T follicular helper cell (primary cell): Measurements from ENCODE around the gene NUDT3.
"Not testable (repeated sequence)": the region's sequence is repeated elsewhere in the genome, so short reads cannot be mapped to it uniquely, and the experiment has no call there.

Source experiments
- DNase-seq: peaks from one replicate; pipeline ENCODE4 v3.0.0-alpha.2; 2020; ENCODE audit warnings: low read depth

Gene NUDT3

DNA sequence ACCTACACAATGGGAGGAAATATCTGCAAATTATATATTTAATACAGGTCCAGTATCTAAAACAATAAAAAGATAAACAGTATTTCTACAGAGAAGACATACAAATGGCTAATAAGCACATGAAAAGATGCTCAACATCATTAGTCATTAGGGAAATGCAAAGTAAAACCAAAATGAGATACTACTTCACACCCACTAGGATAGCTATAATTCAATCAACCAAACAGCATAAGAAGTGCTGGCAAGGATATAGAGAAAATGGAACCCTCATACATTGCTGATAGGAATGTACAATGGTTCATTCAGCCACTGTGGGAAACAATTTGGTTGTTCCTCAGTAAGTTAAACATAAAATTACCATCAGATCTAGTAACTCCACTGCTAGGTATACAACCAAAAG lies 48.7 kb downstream of the NUDT3 start:
- DNase-seq: no peak

GRCh38 chr6:34342247-34342646 lies 50.2 kb downstream of the NUDT3 start:
- no peak for DNase-seq

- DNase-seq: no peak
These were observed 50.9 kb downstream of the NUDT3 start for GRCh38 chr6:34341481-34341971.

DNA sequence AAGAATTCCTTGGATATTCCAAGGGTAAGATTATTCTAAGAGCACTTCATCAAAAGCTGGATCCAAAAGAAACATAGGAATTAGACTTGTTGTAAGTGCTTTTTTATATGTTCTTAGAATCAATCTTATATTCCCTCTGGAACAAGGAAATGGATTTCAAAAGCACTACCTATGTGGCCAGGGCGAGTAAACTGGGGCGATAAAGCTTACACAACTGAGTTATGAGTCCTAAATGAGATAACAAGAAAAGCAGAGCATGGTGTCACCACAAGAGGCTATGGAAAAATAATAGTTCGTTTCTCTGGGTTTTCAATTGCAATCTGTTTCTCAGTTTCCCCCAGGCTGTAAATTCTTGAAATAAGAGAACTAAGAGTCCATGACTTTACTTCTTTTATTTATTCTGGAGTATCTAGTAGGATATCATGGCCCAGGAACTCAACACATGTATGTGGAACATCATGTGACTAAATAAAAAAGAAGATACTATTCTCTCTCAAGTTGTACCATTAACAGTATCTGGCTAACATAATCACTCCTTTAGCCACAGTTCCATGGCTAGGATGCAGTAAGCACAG lies 51.5 kb downstream of the NUDT3 start:
- DNase-seq: no peak

GRCh38 chr6:34340394-34340793 lies 52.1 kb downstream of the NUDT3 start:
- DNase-seq: no peak

GRCh38 chr6:34339971-34340370 lies 52.5 kb downstream of the NUDT3 start:
- DNase-seq: no peak

- DNase-seq: no peak
These were observed 53.0 kb downstream of the NUDT3 start for GRCh38 chr6:34339432-34339831.

- no peak for DNase-seq
These were observed 53.7 kb downstream of the NUDT3 start for GRCh38 chr6:34338811-34339210.

GRCh38 chr6:34338377-34338776 lies 54.1 kb downstream of the NUDT3 start:
- no peak for DNase-seq

- DNase-seq: no peak
These were observed 57.6 kb downstream of the NUDT3 start for GRCh38 chr6:34334796-34335416.

- no peak for DNase-seq
These were observed 58.6 kb downstream of the NUDT3 start for GRCh38 chr6:34333858-34334257.

DNA sequence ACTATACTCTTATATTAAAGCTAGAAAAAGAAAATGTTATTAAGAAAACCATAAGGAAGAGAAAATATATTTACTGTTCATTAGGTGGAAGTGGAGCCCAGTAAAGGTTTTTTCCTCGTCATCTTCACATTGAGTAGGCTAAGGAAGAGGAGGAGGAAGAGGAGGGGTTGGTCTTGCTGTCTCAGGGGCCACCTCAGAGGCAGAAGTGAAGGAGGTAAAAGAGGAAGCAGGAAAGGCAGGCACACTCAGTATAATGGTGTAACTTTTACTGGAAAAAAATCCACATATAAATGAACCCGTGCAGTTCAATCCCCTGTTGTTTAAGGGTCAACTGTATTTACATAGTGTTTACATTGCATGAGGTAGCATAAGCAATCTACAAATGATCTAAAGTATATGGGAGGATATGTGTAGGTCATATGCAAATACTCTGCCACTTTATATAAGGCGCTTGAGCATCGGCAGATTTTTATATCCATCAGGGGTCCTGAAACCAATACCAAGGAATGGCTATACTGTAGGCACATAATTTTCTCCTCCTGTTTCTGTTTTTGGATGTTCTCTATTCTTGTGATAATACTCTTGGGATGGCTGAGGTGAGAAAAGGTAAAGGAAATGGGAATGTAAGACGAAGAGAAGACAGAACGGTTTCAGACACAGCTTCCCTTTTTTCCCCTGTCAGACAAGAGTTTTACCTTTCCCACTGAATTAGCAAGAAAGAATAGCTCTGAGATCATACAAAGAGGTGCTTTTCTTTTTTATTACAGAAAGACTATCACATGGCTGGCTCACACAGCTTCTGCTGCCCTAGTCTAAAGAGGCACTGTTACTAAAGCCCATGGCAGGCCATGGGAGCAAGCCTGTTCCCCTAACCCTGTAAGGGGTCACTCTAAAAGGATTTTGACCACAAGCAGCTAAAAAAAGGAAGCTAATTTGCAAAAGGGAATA lies 59.9 kb downstream of the NUDT3 start:
- no peak for DNase-seq

GRCh38 chr6:34331371-34332050 lies 61.0 kb downstream of the NUDT3 start:
- DNase-seq: no peak

DNA sequence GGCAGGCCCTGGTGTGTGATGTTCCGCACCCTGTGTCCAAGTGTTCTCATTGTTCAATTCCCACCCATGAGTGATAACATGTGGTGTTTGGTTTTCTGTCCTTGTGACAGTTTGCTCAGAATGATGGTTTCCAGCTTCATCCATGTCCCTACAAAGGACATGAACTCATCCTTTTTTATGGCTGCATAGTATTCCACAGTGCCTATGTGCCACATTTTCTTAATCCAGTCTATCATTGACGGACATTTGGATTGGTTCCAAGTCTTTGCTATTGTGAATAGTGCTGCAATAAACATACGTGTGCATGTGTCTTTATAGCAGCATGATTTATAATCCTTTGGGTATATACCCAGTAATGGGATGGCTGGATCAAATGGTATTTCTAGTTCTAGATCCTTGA lies 62.7 kb downstream of the NUDT3 start:
- DNase-seq: not testable (repeated sequence)

DNA sequence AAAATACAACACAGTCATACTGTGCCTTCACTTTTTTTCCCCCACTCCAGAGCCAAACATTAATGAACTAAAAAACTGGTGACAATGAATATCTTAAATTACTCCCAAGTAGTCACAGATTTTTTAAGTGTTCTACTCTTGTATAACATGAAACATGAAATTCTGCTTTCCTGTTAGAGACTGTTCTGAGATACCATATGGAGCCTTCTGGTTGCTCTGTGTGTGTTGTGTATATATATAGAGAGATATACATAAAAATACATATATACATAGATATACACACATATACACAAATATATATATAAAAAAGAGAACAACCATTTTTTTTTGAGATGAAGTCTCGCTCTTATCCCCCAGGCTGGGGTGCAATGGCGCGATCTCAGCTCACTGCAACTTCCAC lies 63.5 kb downstream of the NUDT3 start:
- DNase-seq: no peak

GRCh38 chr6:34327313-34328205 lies 64.9 kb downstream of the NUDT3 start:
- not testable (repeated sequence) for DNase-seq

DNA sequence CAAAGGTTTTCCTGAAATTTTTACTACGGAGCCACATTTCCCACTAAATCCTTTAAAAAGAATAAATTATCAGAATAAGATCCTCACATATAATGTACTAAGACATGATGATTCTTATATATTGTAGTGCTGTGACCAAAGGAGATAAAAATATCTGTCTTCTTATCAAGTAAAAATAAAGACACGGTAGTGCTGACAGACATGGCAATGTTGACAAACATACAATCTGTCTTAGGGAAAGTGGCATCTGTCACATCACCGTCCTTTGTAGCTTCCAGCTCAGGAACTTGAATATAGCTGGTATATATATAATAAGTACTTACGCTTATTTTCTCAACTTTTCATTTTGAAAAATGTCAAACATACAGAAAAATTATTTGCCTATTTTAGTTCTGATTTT lies 66.8 kb downstream of the NUDT3 start:
- no peak for DNase-seq

DNA sequence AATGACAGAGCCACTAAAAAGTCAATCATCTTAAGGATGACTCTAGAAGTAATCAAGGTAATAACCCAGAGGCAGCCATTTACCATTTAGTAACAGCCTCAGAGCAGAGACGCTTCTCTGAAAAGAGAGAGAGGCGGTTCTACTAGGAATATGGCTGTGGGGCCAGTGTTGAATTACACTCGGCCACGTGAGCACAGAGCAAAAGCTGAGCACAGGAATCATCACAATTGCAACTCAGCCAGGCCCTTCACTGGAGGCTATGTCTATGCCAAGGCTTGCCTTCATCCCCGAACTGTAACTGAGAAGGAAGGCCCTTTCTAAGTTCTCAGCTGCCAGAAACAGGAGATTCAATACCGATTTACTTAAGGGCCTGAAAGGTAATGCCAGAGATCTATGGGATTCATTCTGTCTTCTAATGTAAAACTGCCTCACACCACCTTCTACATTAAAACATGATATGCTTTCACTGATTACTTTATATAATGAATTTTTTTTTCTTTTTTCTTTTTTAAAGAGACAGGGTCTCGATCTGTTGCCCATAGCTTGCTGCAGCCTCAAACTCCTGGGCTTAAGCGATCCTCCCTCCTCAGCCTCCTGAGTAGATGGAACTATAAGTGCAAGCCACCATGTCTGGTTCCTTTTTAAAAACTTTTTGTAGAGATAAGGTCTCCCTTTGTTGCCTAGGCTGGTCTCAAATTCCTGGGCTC lies 67.6 kb downstream of the NUDT3 start:
- DNase-seq: no peak

GRCh38 chr6:34324221-34324620 lies 68.2 kb downstream of the NUDT3 start:
- DNase-seq: not testable (repeated sequence)

DNA sequence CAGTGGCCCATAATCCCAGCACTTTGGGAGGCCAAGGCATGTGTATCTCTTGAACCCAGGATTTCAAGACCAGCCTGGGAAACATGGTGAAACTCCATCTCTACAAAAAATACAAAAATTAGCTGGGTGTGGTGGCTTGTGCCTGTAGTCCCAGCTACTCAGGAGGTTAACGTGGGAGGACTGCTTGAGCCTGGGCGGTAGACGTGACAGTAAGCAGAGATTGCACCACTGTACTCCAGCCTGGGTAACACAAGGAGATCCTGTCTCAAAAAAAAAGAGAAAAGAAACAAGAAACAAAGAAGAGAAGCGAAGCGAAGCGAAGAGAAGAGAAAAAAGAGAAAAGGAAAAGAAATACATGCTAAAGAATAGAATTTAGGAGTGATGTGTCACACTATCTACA lies 69.2 kb downstream of the NUDT3 start:
- DNase-seq: no peak

GRCh38 chr6:34322732-34323131 lies 69.7 kb downstream of the NUDT3 start:
- no peak for DNase-seq
